ENCODE measurements around the gene COL20A1.

COL20A1 gene

GRCh38 chr20:63320616-63321147 lies 27.7 kb downstream of the COL20A1 start (continued):
- TF ChIP-seq ZC3H10 (CRISPR knock-in tag; IDR thresholded peaks at IDR 0.05) (no peak), GLIS3 (CRISPR knock-in tag; IDR thresholded peaks at IDR 0.05) (no peak), TOX (CRISPR knock-in tag; IDR thresholded peaks at IDR 0.05; ENCODE audit: borderline replicate concordance) (no peak), ZFP30 (CRISPR knock-in tag; IDR thresholded peaks at IDR 0.05) (no peak), RARB (CRISPR knock-in tag; IDR thresholded peaks at IDR 0.05) (no peak)
- TF ChIP-seq, protein P1, sequence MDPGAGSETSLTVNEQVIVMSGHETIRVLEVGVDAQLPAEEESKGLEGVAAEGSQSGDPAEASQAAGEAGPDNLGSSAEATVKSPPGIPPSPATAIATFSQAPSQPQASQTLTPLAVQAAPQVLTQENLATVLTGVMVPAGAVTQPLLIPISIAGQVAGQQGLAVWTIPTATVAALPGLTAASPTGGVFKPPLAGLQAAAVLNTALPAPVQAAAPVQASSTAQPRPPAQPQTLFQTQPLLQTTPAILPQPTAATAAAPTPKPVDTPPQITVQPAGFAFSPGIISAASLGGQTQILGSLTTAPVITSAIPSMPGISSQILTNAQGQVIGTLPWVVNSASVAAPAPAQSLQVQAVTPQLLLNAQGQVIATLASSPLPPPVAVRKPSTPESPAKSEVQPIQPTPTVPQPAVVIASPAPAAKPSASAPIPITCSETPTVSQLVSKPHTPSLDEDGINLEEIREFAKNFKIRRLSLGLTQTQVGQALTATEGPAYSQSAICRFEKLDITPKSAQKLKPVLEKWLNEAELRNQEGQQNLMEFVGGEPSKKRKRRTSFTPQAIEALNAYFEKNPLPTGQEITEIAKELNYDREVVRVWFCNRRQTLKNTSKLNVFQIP (CRISPR knock-in tag; IDR thresholded peaks at IDR 0.05; ENCODE audit: borderline replicate concordance, low read depth): no peak

GRCh38 chr20:63321148-63321831 lies 28.3 kb downstream of the COL20A1 start:
- ATAC-seq: no peak
- TF ChIP-seq ISL1 (CRISPR knock-in tag; IDR thresholded peaks at IDR 0.05) (no peak), ZFP30 (CRISPR knock-in tag; IDR thresholded peaks at IDR 0.05) (no peak), TOX (CRISPR knock-in tag; IDR thresholded peaks at IDR 0.05; ENCODE audit: borderline replicate concordance) (no peak), ZNF70 (CRISPR knock-in tag; IDR thresholded peaks at IDR 0.05) (no peak)
- TF ChIP-seq, protein P2, sequence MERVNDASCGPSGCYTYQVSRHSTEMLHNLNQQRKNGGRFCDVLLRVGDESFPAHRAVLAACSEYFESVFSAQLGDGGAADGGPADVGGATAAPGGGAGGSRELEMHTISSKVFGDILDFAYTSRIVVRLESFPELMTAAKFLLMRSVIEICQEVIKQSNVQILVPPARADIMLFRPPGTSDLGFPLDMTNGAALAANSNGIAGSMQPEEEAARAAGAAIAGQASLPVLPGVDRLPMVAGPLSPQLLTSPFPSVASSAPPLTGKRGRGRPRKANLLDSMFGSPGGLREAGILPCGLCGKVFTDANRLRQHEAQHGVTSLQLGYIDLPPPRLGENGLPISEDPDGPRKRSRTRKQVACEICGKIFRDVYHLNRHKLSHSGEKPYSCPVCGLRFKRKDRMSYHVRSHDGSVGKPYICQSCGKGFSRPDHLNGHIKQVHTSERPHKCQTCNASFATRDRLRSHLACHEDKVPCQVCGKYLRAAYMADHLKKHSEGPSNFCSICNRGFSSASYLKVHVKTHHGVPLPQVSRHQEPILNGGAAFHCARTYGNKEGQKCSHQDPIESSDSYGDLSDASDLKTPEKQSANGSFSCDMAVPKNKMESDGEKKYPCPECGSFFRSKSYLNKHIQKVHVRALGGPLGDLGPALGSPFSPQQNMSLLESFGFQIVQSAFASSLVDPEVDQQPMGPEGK (CRISPR knock-in tag; IDR thresholded peaks at IDR 0.05; ENCODE audit: borderline replicate concordance): no peak

GRCh38 chr20:63322146-63322932 lies 29.4 kb downstream of the COL20A1 start:
- no peak for TF ChIP-seq ZFP3 (CRISPR knock-in tag; IDR thresholded peaks at IDR 0.05)
- no peak for TF ChIP-seq ZNF70 (CRISPR knock-in tag; IDR thresholded peaks at IDR 0.05)
- TF ChIP-seq OSR1 (CRISPR knock-in tag; IDR thresholded peaks at IDR 0.05): no peak
- no peak for TF ChIP-seq CSDC2 (CRISPR knock-in tag; IDR thresholded peaks at IDR 0.05)
- TF ChIP-seq ZNF565 (CRISPR knock-in tag; conservative IDR thresholded peaks at IDR 0.05; ENCODE audit: low read depth): no peak
- TF ChIP-seq, protein P3, sequence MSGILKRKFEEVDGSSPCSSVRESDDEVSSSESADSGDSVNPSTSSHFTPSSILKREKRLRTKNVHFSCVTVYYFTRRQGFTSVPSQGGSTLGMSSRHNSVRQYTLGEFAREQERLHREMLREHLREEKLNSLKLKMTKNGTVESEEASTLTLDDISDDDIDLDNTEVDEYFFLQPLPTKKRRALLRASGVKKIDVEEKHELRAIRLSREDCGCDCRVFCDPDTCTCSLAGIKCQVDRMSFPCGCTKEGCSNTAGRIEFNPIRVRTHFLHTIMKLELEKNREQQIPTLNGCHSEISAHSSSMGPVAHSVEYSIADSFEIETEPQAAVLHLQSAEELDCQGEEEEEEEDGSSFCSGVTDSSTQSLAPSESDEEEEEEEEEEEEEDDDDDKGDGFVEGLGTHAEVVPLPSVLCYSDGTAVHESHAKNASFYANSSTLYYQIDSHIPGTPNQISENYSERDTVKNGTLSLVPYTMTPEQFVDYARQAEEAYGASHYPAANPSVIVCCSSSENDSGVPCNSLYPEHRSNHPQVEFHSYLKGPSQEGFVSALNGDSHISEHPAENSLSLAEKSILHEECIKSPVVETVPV (CRISPR knock-in tag; IDR thresholded peaks at IDR 0.05): no peak
- TF ChIP-seq, protein P4, sequence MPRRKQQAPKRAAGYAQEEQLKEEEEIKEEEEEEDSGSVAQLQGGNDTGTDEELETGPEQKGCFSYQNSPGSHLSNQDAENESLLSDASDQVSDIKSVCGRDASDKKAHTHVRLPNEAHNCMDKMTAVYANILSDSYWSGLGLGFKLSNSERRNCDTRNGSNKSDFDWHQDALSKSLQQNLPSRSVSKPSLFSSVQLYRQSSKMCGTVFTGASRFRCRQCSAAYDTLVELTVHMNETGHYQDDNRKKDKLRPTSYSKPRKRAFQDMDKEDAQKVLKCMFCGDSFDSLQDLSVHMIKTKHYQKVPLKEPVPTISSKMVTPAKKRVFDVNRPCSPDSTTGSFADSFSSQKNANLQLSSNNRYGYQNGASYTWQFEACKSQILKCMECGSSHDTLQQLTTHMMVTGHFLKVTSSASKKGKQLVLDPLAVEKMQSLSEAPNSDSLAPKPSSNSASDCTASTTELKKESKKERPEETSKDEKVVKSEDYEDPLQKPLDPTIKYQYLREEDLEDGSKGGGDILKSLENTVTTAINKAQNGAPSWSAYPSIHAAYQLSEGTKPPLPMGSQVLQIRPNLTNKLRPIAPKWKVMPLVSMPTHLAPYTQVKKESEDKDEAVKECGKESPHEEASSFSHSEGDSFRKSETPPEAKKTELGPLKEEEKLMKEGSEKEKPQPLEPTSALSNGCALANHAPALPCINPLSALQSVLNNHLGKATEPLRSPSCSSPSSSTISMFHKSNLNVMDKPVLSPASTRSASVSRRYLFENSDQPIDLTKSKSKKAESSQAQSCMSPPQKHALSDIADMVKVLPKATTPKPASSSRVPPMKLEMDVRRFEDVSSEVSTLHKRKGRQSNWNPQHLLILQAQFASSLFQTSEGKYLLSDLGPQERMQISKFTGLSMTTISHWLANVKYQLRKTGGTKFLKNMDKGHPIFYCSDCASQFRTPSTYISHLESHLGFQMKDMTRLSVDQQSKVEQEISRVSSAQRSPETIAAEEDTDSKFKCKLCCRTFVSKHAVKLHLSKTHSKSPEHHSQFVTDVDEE (CRISPR knock-in tag; IDR thresholded peaks at IDR 0.05): no peak
- no peak for TF ChIP-seq BACH2 (CRISPR knock-in tag; IDR thresholded peaks at IDR 0.05; ENCODE audit: borderline replicate concordance)
- TF ChIP-seq RARB (CRISPR knock-in tag; IDR thresholded peaks at IDR 0.05): no peak
- TF ChIP-seq, protein P2 (CRISPR knock-in tag; IDR thresholded peaks at IDR 0.05; ENCODE audit: borderline replicate concordance): no peak
- TF ChIP-seq ARNTL (CRISPR knock-in tag; IDR thresholded peaks at IDR 0.05; ENCODE audit: borderline replicate concordance, low read depth): no peak
- no peak for TF ChIP-seq ZFP30 (CRISPR knock-in tag; IDR thresholded peaks at IDR 0.05)
- no peak for TF ChIP-seq ZC3H10 (CRISPR knock-in tag; IDR thresholded peaks at IDR 0.05)
- no peak for ATAC-seq
